Mesenchymal stem cell (in vitro differentiated cells and primary cell): ENCODE results near the gene CDH23.

Experiments used
- DNase-seq: peaks from one replicate; pipeline ENCODE4 v3.0.0-alpha.2; 2013
- H2AFZ ChIP-seq: one replicate; pipeline ENCODE4 v1.6.1; 2013; ENCODE audit warnings: low read depth, mild to moderate bottlenecking, control low read depth, inconsistent platforms, low read length, moderate library complexity
- H2AK5ac ChIP-seq: 2 replicates; pipeline ENCODE4 v1.6.1; 2013; ENCODE audit warnings: low read length, moderate library complexity, mild to moderate bottlenecking, inconsistent platforms; ENCODE audit not compliant: severe bottlenecking
- H2BK120ac ChIP-seq: one replicate; pipeline ENCODE4 v1.6.1; 2013; ENCODE audit warnings: low read depth, mild to moderate bottlenecking, inconsistent platforms, low read length, moderate library complexity
- H2BK12ac ChIP-seq, 2 experiments: one replicate each; pipeline ENCODE4 v1.6.1; 2013; ENCODE audit warnings: inconsistent platforms in 2 of 2, low read length in 2 of 2, mild to moderate bottlenecking in 2 of 2, moderate library complexity in 2 of 2, control low read depth in 1 of 2
- H2BK15ac ChIP-seq: one replicate; pipeline ENCODE4 v1.6.1; 2013; ENCODE audit warnings: mild to moderate bottlenecking, low read depth, inconsistent platforms; ENCODE audit not compliant: poor library complexity, severe bottlenecking
- H2BK5ac ChIP-seq: 2 replicates; pipeline ENCODE4 v1.6.1; 2013; ENCODE audit warnings: low read depth, mild to moderate bottlenecking, low read length, control low read depth, inconsistent platforms; ENCODE audit not compliant: poor library complexity, severe bottlenecking
- H3K14ac ChIP-seq, 2 experiments: one replicate each; pipeline ENCODE4 v1.6.1; 2013; ENCODE audit warnings: inconsistent platforms in 2 of 2, low read length in 2 of 2, control low read depth in 1 of 2, mild to moderate bottlenecking in 1 of 2, moderate library complexity in 1 of 2
- H3K18ac ChIP-seq, 2 experiments: one replicate each; pipeline ENCODE4 v1.6.1; 2013; ENCODE audit warnings: inconsistent platforms in 2 of 2, low read length in 2 of 2, control low read depth in 1 of 2, low read depth in 1 of 2, mild to moderate bottlenecking in 1 of 2
- H3K23ac ChIP-seq, 2 experiments: one replicate each; pipeline ENCODE4 v1.6.1; 2013; ENCODE audit warnings: inconsistent platforms in 2 of 2, low read length in 2 of 2, mild to moderate bottlenecking in 2 of 2, moderate library complexity in 2 of 2, control low read depth in 1 of 2
- H3K27ac ChIP-seq: 2 replicates; pipeline ENCODE4 v1.5.1; 2013; ENCODE audit warnings: mild to moderate bottlenecking, moderate library complexity, low read length, control low read depth, inconsistent platforms; ENCODE audit not compliant: poor library complexity, severe bottlenecking
- H3K27me3 ChIP-seq, 2 experiments: 2 replicates each; pipeline versions ENCODE4 v1.6.1 to v1.7.0; 2013; ENCODE audit warnings: low read length in 2 of 2, mild to moderate bottlenecking in 2 of 2, moderate library complexity in 2 of 2, control low read depth in 1 of 2, inconsistent platforms in 1 of 2; ENCODE audit not compliant: control insufficient read depth in 1 of 2, insufficient read depth in 1 of 2
- H3K36me3 ChIP-seq, 2 experiments: 2 replicates each; pipeline versions ENCODE4 v1.6.1 to v1.7.0; 2013; ENCODE audit warnings: low read length in 2 of 2, control low read depth in 1 of 2, inconsistent platforms in 1 of 2, low read depth in 1 of 2, mild to moderate bottlenecking in 1 of 2; ENCODE audit not compliant: insufficient read depth in 2 of 2, control insufficient read depth in 1 of 2
- H3K4ac ChIP-seq, 2 experiments: one replicate each; pipeline ENCODE4 v1.6.1; 2013; ENCODE audit warnings: inconsistent platforms in 2 of 2, low read length in 2 of 2, mild to moderate bottlenecking in 2 of 2, moderate library complexity in 2 of 2, control low read depth in 1 of 2, low read depth in 1 of 2
- H3K4me1 ChIP-seq: 2 replicates; pipeline ENCODE4 v1.6.1; 2013; ENCODE audit warnings: low read depth, low read length, control low read depth; ENCODE audit not compliant: control insufficient read depth, insufficient read depth
- H3K4me2 ChIP-seq: 2 replicates; pipeline ENCODE4 v1.6.1; 2013; ENCODE audit warnings: low read length, mild to moderate bottlenecking, inconsistent platforms; ENCODE audit not compliant: poor library complexity, severe bottlenecking
- H3K4me3 ChIP-seq, 2 experiments: 2 replicates each; pipeline versions ENCODE4 v1.5.1 to v1.7.0; 2013; ENCODE audit warnings: low read length in 2 of 2, mild to moderate bottlenecking in 2 of 2, control low read depth in 1 of 2, low read depth in 1 of 2; ENCODE audit not compliant: insufficient read depth in 1 of 2
- H3K79me1 ChIP-seq: replicated peaks from 2 replicates; pipeline ENCODE4 v1.6.1; 2013; ENCODE audit warnings: mild to moderate bottlenecking, control low read depth, low read length, inconsistent platforms; ENCODE audit not compliant: poor library complexity, severe bottlenecking
- H3K9ac ChIP-seq: 2 replicates; pipeline ENCODE4 v1.7.0; 2013; ENCODE audit warnings: mild to moderate bottlenecking, low read length, moderate library complexity
- H3K9me3 ChIP-seq: 2 replicates; pipeline ENCODE4 v1.7.0; 2013; ENCODE audit warnings: mild to moderate bottlenecking, low read length; ENCODE audit not compliant: control insufficient read depth
- H4K8ac ChIP-seq: one replicate; pipeline ENCODE4 v1.6.1; 2013; ENCODE audit warnings: inconsistent platforms, mild to moderate bottlenecking, low read length, moderate library complexity
- H4K91ac ChIP-seq: one replicate; pipeline ENCODE4 v1.6.1; 2013; ENCODE audit warnings: mild to moderate bottlenecking, low read length, inconsistent platforms
- WGBS: methylation state at CpG from one replicate; pipeline ENCODE4 v1.1.7; 2013; ENCODE audit warnings: mixed read lengths; 5-methylcytosine and 5-hydroxymethylcytosine counted together

The CDH23 gene

GRCh38 chr10:71752391-71753090 is 355.8 kb downstream of the CDH23 start:
- H3K14ac ChIP-seq, result peak overlapping the region in 1 of 2 experiments; percentile 77
- no peak overlapping the region for H2BK15ac ChIP-seq
- no peak overlapping the region for H4K8ac ChIP-seq
- H3K36me3 ChIP-seq, result peaks cover 0 to 22% of the 10 kb centered on the region in 2 experiments
- H3K18ac ChIP-seq, result no peak overlapping the region
- H3K79me1 ChIP-seq, result no peaks in the 10 kb centered on the region
- no peak overlapping the region for H2AK5ac ChIP-seq
- H3K4me2 ChIP-seq, result no peak overlapping the region
- no peak overlapping the region for H3K4me3 ChIP-seq
- no peak overlapping the region for H4K91ac ChIP-seq
- no peak overlapping the region for H2BK12ac ChIP-seq
- H3K9ac ChIP-seq, result no peak overlapping the region
- no peak for DNase-seq
- H3K27me3 ChIP-seq, result peaks cover 2 to 63% of the 10 kb centered on the region in 2 experiments
- no peak overlapping the region for H3K4ac ChIP-seq
- H3K23ac ChIP-seq, result no peak overlapping the region
- H2BK5ac ChIP-seq, result no peak overlapping the region
- H3K9me3 ChIP-seq, result no peaks in the 10 kb centered on the region
- H2BK120ac ChIP-seq, result no peak overlapping the region
- H2AFZ ChIP-seq, result no peak overlapping the region
- 83% methylated on average over 8 of the region's 8 CpGs for WGBS
- H3K4me1 ChIP-seq, result peaks cover 4% of the 10 kb centered on the region
- no peak overlapping the region for H3K27ac ChIP-seq

GRCh38 chr10:71753091-71753959 is 356.6 kb downstream of the CDH23 start:
- H3K4me3 ChIP-seq, result no peak overlapping the region
- no peak overlapping the region for H3K4ac ChIP-seq
- H3K14ac ChIP-seq, result peak overlapping the region in 1 of 2 experiments; percentile 77
- no peak overlapping the region for H3K4me2 ChIP-seq
- H2AFZ ChIP-seq, result no peak overlapping the region
- H3K4me1 ChIP-seq, result peaks cover 4% of the 10 kb centered on the region
- no peak overlapping the region for H3K18ac ChIP-seq
- peaks cover 0 to 26% of the 10 kb centered on the region in 2 experiments for H3K36me3 ChIP-seq
- H4K8ac ChIP-seq, result no peak overlapping the region
- H2BK5ac ChIP-seq, result no peak overlapping the region
- H3K27me3 ChIP-seq, result peaks cover 2 to 66% of the 10 kb centered on the region in 2 experiments
- no peak overlapping the region for H3K9ac ChIP-seq
- no peaks in the 10 kb centered on the region for H3K9me3 ChIP-seq
- no peaks in the 10 kb centered on the region for H3K79me1 ChIP-seq
- no peak overlapping the region for H3K23ac ChIP-seq
- 76% methylated on average over 15 of the region's 15 CpGs for WGBS
- no peak overlapping the region for H2BK12ac ChIP-seq
- H2AK5ac ChIP-seq, result no peak overlapping the region
- H4K91ac ChIP-seq, result no peak overlapping the region
- no peak overlapping the region for H2BK15ac ChIP-seq
- H2BK120ac ChIP-seq, result no peak overlapping the region
- no peak overlapping the region for H3K27ac ChIP-seq
- DNase-seq, result no peak

- Histone ChIP-seq H3K18ac (no peak overlapping the region), H3K4ac (no peak overlapping the region), H4K8ac (no peak overlapping the region), H2AFZ (no peak overlapping the region), H3K36me3 (peaks cover 0 to 29% of the 10 kb centered on the region in 2 experiments), H3K79me1 (no peaks in the 10 kb centered on the region), H3K4me1 (peaks cover 4% of the 10 kb centered on the region), H2BK5ac (no peak overlapping the region), H3K4me3 (no peak overlapping the region), H3K9ac (no peak overlapping the region), H2BK120ac (no peak overlapping the region), H2AK5ac (no peak overlapping the region), H3K23ac (no peak overlapping the region), H2BK15ac (no peak overlapping the region), H3K14ac (no peak overlapping the region), H3K9me3 (no peaks in the 10 kb centered on the region), H3K27me3 (peaks cover 2 to 65% of the 10 kb centered on the region in 2 experiments), H3K27ac (no peak overlapping the region), H2BK12ac (no peak overlapping the region), H3K4me2 (no peak overlapping the region), H4K91ac (no peak overlapping the region)
- WGBS, result 74% methylated on average over 6 of the region's 8 CpGs
- no peak for DNase-seq
These were observed 357.3 kb downstream of the CDH23 start for GRCh38 chr10:71753960-71754505.

GRCh38 chr10:71754562-71754961 is 357.8 kb downstream of the CDH23 start:
- peaks cover 4% of the 10 kb centered on the region for H3K4me1 ChIP-seq
- H4K91ac ChIP-seq, result no peak overlapping the region
- H3K27me3 ChIP-seq, result peaks cover 2 to 60% of the 10 kb centered on the region in 2 experiments
- H2AK5ac ChIP-seq, result no peak overlapping the region
- no peak overlapping the region for H3K27ac ChIP-seq
- peaks cover 0 to 29% of the 10 kb centered on the region in 2 experiments for H3K36me3 ChIP-seq
- no peaks in the 10 kb centered on the region for H3K79me1 ChIP-seq
- H3K9ac ChIP-seq, result no peak overlapping the region
- no peak overlapping the region for H2BK120ac ChIP-seq
- no peak overlapping the region for H3K18ac ChIP-seq
- no peak overlapping the region for H3K14ac ChIP-seq
- no peak overlapping the region for H3K4me2 ChIP-seq
- H2BK12ac ChIP-seq, result no peak overlapping the region
- H3K4me3 ChIP-seq, result no peak overlapping the region
- no peak overlapping the region for H2BK15ac ChIP-seq
- no peak overlapping the region for H2AFZ ChIP-seq
- no peak overlapping the region for H3K4ac ChIP-seq
- 93% methylated on average over 3 of the region's 3 CpGs for WGBS
- H3K23ac ChIP-seq, result no peak overlapping the region
- DNase-seq, result no peak
- H3K9me3 ChIP-seq, result no peaks in the 10 kb centered on the region
- no peak overlapping the region for H2BK5ac ChIP-seq
- no peak overlapping the region for H4K8ac ChIP-seq
